HepG2 (cell line): ENCODE results near the gene WDR48. TPM values are rescaled to one million over a fixed set of nuclear protein-coding genes. Genes with fewer than 3 reads are reported as not detected.

Experiments used
- CAMTA2 ChIP-seq: sonication (generic); formaldehyde crosslinking; IDR thresholded peaks from 2 replicates; pipeline ENCODE4 v1.4.0; 2020; ENCODE audit warnings: mild to moderate bottlenecking, missing genetic modification reagents, borderline replicate concordance
- JUNB ChIP-seq: sonication (generic); formaldehyde crosslinking; IDR thresholded peaks from 2 replicates; pipeline ENCODE4 v1.8.0; 2022; ENCODE audit warnings: missing genetic modification reagents, mild to moderate bottlenecking, borderline replicate concordance
- KIAA2018 ChIP-seq: sonication (generic); formaldehyde crosslinking; IDR thresholded peaks from 2 replicates; pipeline ENCODE4 v1.5.0; 2020; ENCODE audit warnings: mild to moderate bottlenecking, missing genetic modification reagents, borderline replicate concordance
- PHB2 ChIP-seq: fragments of 450-650 bp; IDR thresholded peaks from 2 replicates; pipeline ENCODE4 v1.6.1; 2018; ENCODE audit not compliant: partially characterized antibody
- SALL2 ChIP-seq: sonication (generic); formaldehyde crosslinking; IDR thresholded peaks from 2 replicates; pipeline ENCODE4 v1.8.1; 2023; ENCODE audit warnings: mild to moderate bottlenecking, missing genetic modification reagents, inconsistent platforms
- SRSF4 ChIP-seq: fragments of 200-400 bp; formaldehyde crosslinking; IDR thresholded peaks from one replicate; pipeline ENCODE4 v1.6.1; 2018; ENCODE audit warnings: mild to moderate bottlenecking, low read depth, low read length, moderate library complexity; ENCODE audit not compliant: poor library complexity, severe bottlenecking
- ZFP41 ChIP-seq: sonication (generic); formaldehyde crosslinking; IDR thresholded peaks from 2 replicates; pipeline ENCODE4 v1.4.0; 2020; ENCODE audit warnings: mild to moderate bottlenecking, missing genetic modification reagents, borderline replicate concordance
- ZKSCAN8 ChIP-seq: IDR thresholded peaks from 2 replicates; pipeline ENCODE4 v1.6.1; 2016; ENCODE audit warnings: borderline replicate concordance, missing genetic modification reagents, missing compliant biosample characterization
- ZNF101 ChIP-seq: sonication (generic); formaldehyde crosslinking; IDR thresholded peaks from 2 replicates; pipeline ENCODE4 v1.4.0; 2020; ENCODE audit warnings: mild to moderate bottlenecking, low read depth, missing genetic modification reagents, borderline replicate concordance
- polyA plus RNA-seq, 8 experiments: library from polyadenylated mRNA; depleted of rRNA in 3 of 8; stranded (reverse) in 7 of 8; unstranded in 1 of 8; fragments of >200 nt; fragmentation: Illumina TruSeq in 4 of 8; extraction: Trizol in 4 of 8; gene quantifications; 2 replicates each; pipeline versions ENCODE4 v1.2.1 to v1.2.3, GENCODE V29; 2011 to 2016; ENCODE audit warnings: low read depth in 4 of 8, missing spikeins in 1 of 8, mixed read lengths in 1 of 8; ENCODE audit not compliant: insufficient read depth in 1 of 8
- total RNA-seq, 5 experiments: library from RNA; depleted of rRNA; stranded (reverse); fragments of >200 nt; fragmentation: Illumina TruSeq; extraction: Trizol; gene quantifications; 2 replicates each; pipeline ENCODE4 v1.2.3, GENCODE V29; 2016; ENCODE audit warnings: low read depth in 1 of 5

Gene WDR48
- total and polyA plus RNA-seq, 2 of the 13 experiments (the other 11 are each of a cell fraction or from before 2014, with no cell fraction given) = 29.2 to 31.2 TPM

- no peak for TF ChIP-seq KIAA2018 (CRISPR knock-in tag)
- no peak for TF ChIP-seq JUNB
- TF ChIP-seq CAMTA2 = no peak
- no peak for TF ChIP-seq SRSF4
- TF ChIP-seq PHB2 = no peak
- TF ChIP-seq ZNF101 = no peak
- TF ChIP-seq ZFP41 (CRISPR knock-in tag) = no peak
- TF ChIP-seq SALL2 (CRISPR knock-in tag) = no peak
- no peak for TF ChIP-seq ZKSCAN8 (CRISPR knock-in tag)
These were observed 1.9 kb downstream of the WDR48 start (continued) for GRCh38 chr3:39053696-39054095.
